BE2C (cell line): Measurements from ENCODE around the gene ZBTB24.
"Not testable (repeated sequence)": the region's sequence is repeated elsewhere in the genome, so short reads cannot be mapped to it uniquely, and the experiment has no call there.

Experiments used
- DNase-seq: peaks from one replicate; pipeline ENCODE4 v3.0.0-alpha.2; 2020
- H3K27me3 ChIP-seq: fragments of 250-450 bp; sonication (Bioruptor Pico); 2 replicates; pipeline ENCODE4 v1.5.1; 2020; ENCODE audit warnings: mild to moderate bottlenecking
- H3K36me3 ChIP-seq: fragments of 250-450 bp; sonication (Bioruptor Pico); 2 replicates; pipeline ENCODE4 v1.5.1; 2020; ENCODE audit warnings: mild to moderate bottlenecking
- H3K4me1 ChIP-seq: fragments of 250-450 bp; sonication (Bioruptor Pico); 2 replicates; pipeline ENCODE4 v1.5.1; 2020
- H3K4me3 ChIP-seq: 2 replicates; pipeline ENCODE4 v1.5.1; 2011; ENCODE audit warnings: low read depth, low read length
- H3K9me3 ChIP-seq: fragments of 250-450 bp; sonication (Bioruptor Pico); 2 replicates; pipeline ENCODE4 v1.5.1; 2020
- CTCF ChIP-seq: IDR thresholded peaks from 2 replicates; pipeline ENCODE4 v1.5.1; 2012; ENCODE audit warnings: mild to moderate bottlenecking, low read depth, low read length

ZBTB24 gene

GRCh38 chr6:109469591-109470189 is 13.3 kb downstream of the ZBTB24 start:
- peaks cover 66% of the 10 kb centered on the region for H3K36me3 ChIP-seq
- TF ChIP-seq CTCF, result no peak
- H3K4me3 ChIP-seq, result no peak overlapping the region
- H3K9me3 ChIP-seq, result no peaks in the 10 kb centered on the region
- DNase-seq, result no peak
- no peaks in the 10 kb centered on the region for H3K4me1 ChIP-seq
- no peaks in the 10 kb centered on the region for H3K27me3 ChIP-seq

- no peak for DNase-seq
- Histone ChIP-seq H3K27me3 (no peaks in the 10 kb centered on the region), H3K9me3 (no peaks in the 10 kb centered on the region), H3K4me3 (no peak overlapping the region), H3K36me3 (peaks cover 60% of the 10 kb centered on the region), H3K4me1 (no peaks in the 10 kb centered on the region)
- no peak for TF ChIP-seq CTCF
Measured at GRCh38 chr6:109467696-109468095, 15.3 kb downstream of the ZBTB24 start.

GRCh38 chr6:109466212-109466923 is 16.7 kb downstream of the ZBTB24 start:
- TF ChIP-seq CTCF, result no peak
- Histone ChIP-seq H3K36me3 (peaks cover 56% of the 10 kb centered on the region), H3K27me3 (no peaks in the 10 kb centered on the region), H3K4me1 (no peaks in the 10 kb centered on the region), H3K4me3 (no peak overlapping the region), H3K9me3 (no peaks in the 10 kb centered on the region)
- no peak for DNase-seq

GRCh38 chr6:109465772-109466171 is 17.2 kb downstream of the ZBTB24 start:
- peaks cover 57% of the 10 kb centered on the region for H3K36me3 ChIP-seq
- no peaks in the 10 kb centered on the region for H3K9me3 ChIP-seq
- no peak overlapping the region for H3K4me3 ChIP-seq
- H3K27me3 ChIP-seq, result no peaks in the 10 kb centered on the region
- H3K4me1 ChIP-seq, result no peaks in the 10 kb centered on the region
- no peak for DNase-seq
- no peak for TF ChIP-seq CTCF

GRCh38 chr6:109461733-109462526 is 21.1 kb downstream of the ZBTB24 start:
- H3K9me3 ChIP-seq, result no peaks in the 10 kb centered on the region
- no peaks in the 10 kb centered on the region for H3K4me1 ChIP-seq
- H3K36me3 ChIP-seq, result peaks cover 40% of the 10 kb centered on the region
- no peak for DNase-seq
- H3K4me3 ChIP-seq, result no peak overlapping the region
- no peak for TF ChIP-seq CTCF
- no peaks in the 10 kb centered on the region for H3K27me3 ChIP-seq

GRCh38 chr6:109461205-109461604 is 21.8 kb downstream of the ZBTB24 start:
- H3K36me3 ChIP-seq, result peaks cover 37% of the 10 kb centered on the region
- not testable (repeated sequence) for H3K4me3 ChIP-seq

More at GRCh38 chr6:109461205-109461604, 21.8 kb downstream of the ZBTB24 start:
- not testable (repeated sequence) for DNase-seq, H3K27me3 ChIP-seq, H3K4me1 ChIP-seq, H3K9me3 ChIP-seq
